AG04450 (cell line): Measurements from ENCODE around the gene SMPDL3B. TPM values are rescaled to one million over a fixed set of nuclear protein-coding genes. Genes with fewer than 3 reads are reported as not detected.

ENCODE experiments used
- CTCF ChIA-PET: fragments of 300-600, 350-600 bp; formaldehyde crosslinking; extraction: SDS; loops from one replicate; lab custom pipeline; 2022; ENCODE audit warnings: antibody characterized with exemption, inconsistent platforms; lab: Charles Lee
- POLR2A ChIA-PET: fragments of 350-600 bp; formaldehyde crosslinking; extraction: SDS; loops from one replicate; lab custom pipeline; 2021; ENCODE audit warnings: antibody characterized with exemption, inconsistent platforms; lab: Yijun Ruan, JAX
- DNase-seq: peaks from one replicate; pipeline ENCODE4 v3.0.0-alpha.2; 2011; ENCODE audit warnings: low read depth, low spot score
- H3K27ac ChIP-seq: one replicate; pipeline ENCODE4 v1.5.1; 2012; ENCODE audit warnings: low read depth, low read length, control low read depth
- H3K27me3 ChIP-seq: one replicate; pipeline ENCODE4 v1.6.0; 2012; ENCODE audit warnings: low read length; ENCODE audit not compliant: control insufficient read depth, insufficient read depth
- H3K4me3 ChIP-seq: 2 replicates; pipeline ENCODE4 v1.5.1; 2011; ENCODE audit warnings: mild to moderate bottlenecking, low read depth, low read length, control low read depth
- H3K9me3 ChIP-seq: 2 replicates; pipeline ENCODE4 v1.5.1; 2012; ENCODE audit warnings: low read length; ENCODE audit not compliant: control insufficient read depth, insufficient read depth
- polyA minus RNA-seq: library from RNA; depleted of rRNA, polyadenylated mRNA; stranded (reverse); fragments of >200 nt; gene quantifications from 2 replicates; pipeline ENCODE4 v1.2.3, GENCODE V29; 2011; rRNA and poly(A)+ RNA removed
- polyA plus RNA-seq: library from polyadenylated mRNA; depleted of rRNA; stranded (reverse); fragments of >200 nt; gene quantifications from 2 replicates; pipeline ENCODE4 v1.2.3, GENCODE V29; 2011; rRNA removed
- TF ChIP-seq, protein P1 (sequence below): IDR thresholded peaks from 2 replicates; pipeline ENCODE4 v1.5.1; 2011; ENCODE audit warnings: low read depth, low read length, control low read depth, inconsistent platforms

SMPDL3B gene, protein sequence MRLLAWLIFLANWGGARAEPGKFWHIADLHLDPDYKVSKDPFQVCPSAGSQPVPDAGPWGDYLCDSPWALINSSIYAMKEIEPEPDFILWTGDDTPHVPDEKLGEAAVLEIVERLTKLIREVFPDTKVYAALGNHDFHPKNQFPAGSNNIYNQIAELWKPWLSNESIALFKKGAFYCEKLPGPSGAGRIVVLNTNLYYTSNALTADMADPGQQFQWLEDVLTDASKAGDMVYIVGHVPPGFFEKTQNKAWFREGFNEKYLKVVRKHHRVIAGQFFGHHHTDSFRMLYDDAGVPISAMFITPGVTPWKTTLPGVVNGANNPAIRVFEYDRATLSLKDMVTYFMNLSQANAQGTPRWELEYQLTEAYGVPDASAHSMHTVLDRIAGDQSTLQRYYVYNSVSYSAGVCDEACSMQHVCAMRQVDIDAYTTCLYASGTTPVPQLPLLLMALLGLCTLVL
- polyA plus RNA-seq (0.05 and 0.07 TPM in 2 replicates), polyA minus RNA-seq (not detected in 2 replicates)

DNA sequence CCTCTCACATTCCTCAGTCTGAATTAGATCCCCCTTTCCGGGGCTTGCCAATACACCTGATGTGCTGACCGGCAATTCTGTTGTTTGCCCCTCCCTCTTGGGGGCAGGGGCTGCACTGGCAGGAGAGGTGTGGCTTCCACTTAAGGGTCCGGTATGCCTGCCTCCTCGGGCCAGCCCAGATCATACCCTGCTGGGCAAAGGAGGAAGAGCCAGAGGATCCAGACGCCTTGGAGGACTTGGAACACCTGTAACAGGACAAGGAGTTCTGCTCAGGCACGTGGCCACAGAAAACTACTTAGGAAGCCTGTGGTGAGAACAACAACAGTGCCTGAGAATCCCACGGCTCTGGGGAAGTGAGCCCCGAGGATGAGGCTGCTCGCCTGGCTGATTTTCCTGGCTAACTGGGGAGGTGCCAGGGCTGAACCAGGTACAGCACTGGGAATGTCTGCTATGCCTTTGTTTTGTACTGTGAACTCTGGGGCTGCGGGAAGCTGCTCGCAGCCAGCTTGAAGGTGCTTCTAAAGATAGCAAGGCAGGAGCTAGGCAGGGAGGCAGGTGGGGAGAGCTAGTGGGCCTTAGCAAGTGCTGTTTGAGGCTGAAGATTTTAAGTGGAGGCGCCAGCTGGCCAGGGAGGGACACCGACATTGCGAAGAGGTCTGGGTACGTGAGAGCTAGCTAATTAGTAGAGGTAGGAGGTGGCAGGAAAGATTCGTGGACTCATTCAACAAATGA lies at the start of gene SMPDL3B:
TSS of gene SMPDL3B (plus strand) at position 183 of the 732 bp plus-strand sequence. CDS start at position 367, 184 bp downstream.
- H3K4me3 ChIP-seq: peak within 1 kb of the TSS; percentile 12; the same call in 1 of the 2 replicates
- POLR2A ChIA-PET: no interaction called here
- H3K9me3 ChIP-seq: no peaks in the 10 kb centered on the region
- H3K27me3 ChIP-seq: peaks cover 16% of the 10 kb centered on the region
- CTCF ChIA-PET: no interaction called here
- TF ChIP-seq, protein P1, sequence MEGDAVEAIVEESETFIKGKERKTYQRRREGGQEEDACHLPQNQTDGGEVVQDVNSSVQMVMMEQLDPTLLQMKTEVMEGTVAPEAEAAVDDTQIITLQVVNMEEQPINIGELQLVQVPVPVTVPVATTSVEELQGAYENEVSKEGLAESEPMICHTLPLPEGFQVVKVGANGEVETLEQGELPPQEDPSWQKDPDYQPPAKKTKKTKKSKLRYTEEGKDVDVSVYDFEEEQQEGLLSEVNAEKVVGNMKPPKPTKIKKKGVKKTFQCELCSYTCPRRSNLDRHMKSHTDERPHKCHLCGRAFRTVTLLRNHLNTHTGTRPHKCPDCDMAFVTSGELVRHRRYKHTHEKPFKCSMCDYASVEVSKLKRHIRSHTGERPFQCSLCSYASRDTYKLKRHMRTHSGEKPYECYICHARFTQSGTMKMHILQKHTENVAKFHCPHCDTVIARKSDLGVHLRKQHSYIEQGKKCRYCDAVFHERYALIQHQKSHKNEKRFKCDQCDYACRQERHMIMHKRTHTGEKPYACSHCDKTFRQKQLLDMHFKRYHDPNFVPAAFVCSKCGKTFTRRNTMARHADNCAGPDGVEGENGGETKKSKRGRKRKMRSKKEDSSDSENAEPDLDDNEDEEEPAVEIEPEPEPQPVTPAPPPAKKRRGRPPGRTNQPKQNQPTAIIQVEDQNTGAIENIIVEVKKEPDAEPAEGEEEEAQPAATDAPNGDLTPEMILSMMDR: 0 out of 2 replicates have a peak, but pooled peaks have one; percentile 2
- H3K27ac ChIP-seq: no peak within 1 kb of the TSS
- no peak for DNase-seq

DNA sequence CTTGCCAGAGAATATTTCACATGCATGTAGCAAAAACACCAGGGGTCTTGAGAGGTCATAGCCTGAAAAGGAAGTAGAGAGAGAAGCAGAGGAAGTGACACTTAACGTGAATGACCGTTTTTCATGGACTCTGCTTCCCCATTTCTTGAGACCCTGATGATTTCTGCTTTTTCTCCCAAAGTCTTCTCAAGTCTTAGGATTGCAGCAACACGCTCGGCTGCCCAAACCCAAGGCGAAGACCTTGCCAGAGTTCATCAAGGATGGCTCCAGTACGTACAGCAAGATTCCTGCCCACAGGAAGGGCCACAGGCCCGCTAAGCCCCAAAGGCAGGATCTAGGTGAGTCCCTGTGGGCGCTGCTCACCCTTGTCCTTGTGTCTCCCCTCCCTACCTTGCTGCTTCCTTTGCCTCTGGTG lies 49.7 kb upstream of the SMPDL3B start:
- H3K4me3 ChIP-seq: no peak overlapping the region
- H3K27me3 ChIP-seq: no peaks in the 10 kb centered on the region
- TF ChIP-seq, protein P1: no peak
- no peaks in the 10 kb centered on the region; the same call in 1 of the 2 replicates for H3K9me3 ChIP-seq
- no peak for DNase-seq
- ChIA-PET POLR2A (interaction anchor here (1.2 kb wide), 1 partner anchor 10 kb away, joined by 3 read pairs; no protein-coding TSS in a partner anchor), CTCF (no interaction called here)
- no peak overlapping the region for H3K27ac ChIP-seq

DNA sequence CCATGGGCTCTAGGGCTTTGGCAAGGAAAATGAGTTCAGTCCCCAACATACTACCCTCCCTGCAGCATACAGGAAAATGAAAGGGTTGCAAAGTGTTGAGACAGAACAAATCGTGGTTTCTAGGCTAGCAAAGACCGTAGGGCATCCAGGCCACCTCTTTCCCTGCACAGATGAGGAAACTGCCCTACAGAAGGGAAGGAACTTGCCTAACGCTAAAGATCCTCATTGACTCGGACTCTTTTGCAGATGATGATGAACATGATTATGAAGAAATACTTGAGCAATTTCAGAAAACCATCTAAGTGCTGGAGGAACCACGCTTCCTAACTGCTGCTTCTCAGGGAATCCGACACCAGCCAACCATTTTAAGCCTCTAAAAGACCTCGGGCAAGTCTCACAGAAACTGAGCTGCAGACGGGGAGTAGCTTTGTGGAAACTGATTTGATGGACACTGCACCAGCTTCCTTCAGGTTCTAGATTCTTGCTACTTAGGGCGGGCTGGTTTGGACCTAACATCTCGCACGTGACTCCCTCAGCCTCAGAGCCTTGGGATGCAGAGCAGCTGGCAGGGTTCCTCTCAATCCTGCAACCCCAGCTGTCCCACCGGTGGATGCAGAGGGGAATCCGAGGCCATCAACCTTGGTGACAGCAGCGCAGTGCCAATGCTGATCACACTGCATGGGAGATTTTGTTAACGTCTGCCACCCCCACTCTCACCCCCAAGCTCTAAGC lies 49.0 kb upstream of the SMPDL3B start:
- TF ChIP-seq, protein P1: no peak
- Histone ChIP-seq H3K9me3 (no peaks in the 10 kb centered on the region; the same call in 1 of the 2 replicates), H3K27ac (no peak overlapping the region), H3K27me3 (no peaks in the 10 kb centered on the region), H3K4me3 (no peak overlapping the region)
- CTCF ChIA-PET: no interaction called here
- POLR2A ChIA-PET: no interaction called here
- no peak for DNase-seq

DNA sequence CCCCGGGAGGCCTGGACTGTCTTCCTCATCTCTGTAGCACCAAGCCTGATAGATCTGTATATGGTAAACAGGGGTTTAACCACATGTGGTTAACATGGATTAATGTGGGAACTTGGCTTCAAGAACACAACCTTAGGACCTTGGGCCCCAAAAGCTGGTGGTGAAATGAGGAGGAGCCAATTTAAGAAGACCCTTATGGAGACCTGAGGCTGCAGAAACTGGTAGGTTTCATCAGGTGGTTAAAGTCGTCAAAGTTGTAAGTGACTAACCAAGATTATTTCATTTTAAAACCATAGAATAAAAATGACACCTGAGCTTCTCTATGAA lies 48.5 kb upstream of the SMPDL3B start:
- CTCF ChIA-PET: no interaction called here
- no peak overlapping the region for H3K4me3 ChIP-seq
- no peaks in the 10 kb centered on the region for H3K27me3 ChIP-seq
- TF ChIP-seq, protein P1: no peak
- POLR2A ChIA-PET: interaction anchor here (0.5 kb wide), 1 partner anchor 627 kb away, joined by 5 read pairs; no protein-coding TSS in a partner anchor
- no peak for DNase-seq
- no peak overlapping the region for H3K27ac ChIP-seq
- H3K9me3 ChIP-seq: no peaks in the 10 kb centered on the region; the same call in 1 of the 2 replicates
